ENCODE measurements around the gene PRKCZ.

GRCh38 chr1:2135441-2135841 lies 85.2 kb downstream of the PRKCZ start:
- TF ChIP-seq POLR2A (IDR thresholded peaks at IDR 0.05) = no peak
- TF ChIP-seq, protein P1, sequence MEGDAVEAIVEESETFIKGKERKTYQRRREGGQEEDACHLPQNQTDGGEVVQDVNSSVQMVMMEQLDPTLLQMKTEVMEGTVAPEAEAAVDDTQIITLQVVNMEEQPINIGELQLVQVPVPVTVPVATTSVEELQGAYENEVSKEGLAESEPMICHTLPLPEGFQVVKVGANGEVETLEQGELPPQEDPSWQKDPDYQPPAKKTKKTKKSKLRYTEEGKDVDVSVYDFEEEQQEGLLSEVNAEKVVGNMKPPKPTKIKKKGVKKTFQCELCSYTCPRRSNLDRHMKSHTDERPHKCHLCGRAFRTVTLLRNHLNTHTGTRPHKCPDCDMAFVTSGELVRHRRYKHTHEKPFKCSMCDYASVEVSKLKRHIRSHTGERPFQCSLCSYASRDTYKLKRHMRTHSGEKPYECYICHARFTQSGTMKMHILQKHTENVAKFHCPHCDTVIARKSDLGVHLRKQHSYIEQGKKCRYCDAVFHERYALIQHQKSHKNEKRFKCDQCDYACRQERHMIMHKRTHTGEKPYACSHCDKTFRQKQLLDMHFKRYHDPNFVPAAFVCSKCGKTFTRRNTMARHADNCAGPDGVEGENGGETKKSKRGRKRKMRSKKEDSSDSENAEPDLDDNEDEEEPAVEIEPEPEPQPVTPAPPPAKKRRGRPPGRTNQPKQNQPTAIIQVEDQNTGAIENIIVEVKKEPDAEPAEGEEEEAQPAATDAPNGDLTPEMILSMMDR (IDR thresholded peaks at IDR 0.05) = no peak
